SU-DHL-6 (cell line): Measurements from ENCODE around the gene ELAVL1.

Source experiments
- EZH2phosphoT487 ChIP-seq: fragments of 200-600 bp; sonication (generic), shearing (Covaris generic); conservative IDR thresholded peaks from 2 replicates; pipeline ENCODE4 v1.6.1; 2018; ENCODE audit warnings: mild to moderate bottlenecking, antibody characterized with exemption, low read length, moderate library complexity, mixed read lengths
- TF ChIP-seq, protein P1 (sequence below): fragments of 200-600 bp; sonication (generic); IDR thresholded peaks from one replicate; pipeline ENCODE4 v1.5.1; 2017; ENCODE audit warnings: antibody characterized with exemption, mild to moderate bottlenecking, low read length, moderate library complexity; ENCODE audit not compliant: insufficient read depth, poor library complexity, severe bottlenecking

DNA sequence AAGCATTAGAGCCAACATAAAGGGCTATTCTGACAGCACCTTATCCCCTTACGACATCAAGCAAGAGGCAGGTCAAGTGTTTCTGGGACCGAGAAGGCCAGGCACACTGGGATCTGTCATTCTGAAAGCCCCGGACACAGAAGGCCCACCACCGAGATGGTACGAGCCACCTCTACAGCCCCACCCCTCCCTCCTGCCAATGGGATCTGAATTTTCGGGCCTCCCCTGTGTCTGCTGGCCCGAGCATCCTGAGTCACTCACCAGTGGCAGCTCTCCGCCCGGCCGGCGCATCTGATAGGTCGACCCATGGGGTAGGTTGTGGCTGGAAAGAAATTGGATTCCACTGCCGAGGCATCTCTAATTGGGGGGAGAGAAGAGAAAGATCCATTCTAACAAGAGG lies 64.6 kb downstream of the ELAVL1 start:
- TF ChIP-seq, protein P1, sequence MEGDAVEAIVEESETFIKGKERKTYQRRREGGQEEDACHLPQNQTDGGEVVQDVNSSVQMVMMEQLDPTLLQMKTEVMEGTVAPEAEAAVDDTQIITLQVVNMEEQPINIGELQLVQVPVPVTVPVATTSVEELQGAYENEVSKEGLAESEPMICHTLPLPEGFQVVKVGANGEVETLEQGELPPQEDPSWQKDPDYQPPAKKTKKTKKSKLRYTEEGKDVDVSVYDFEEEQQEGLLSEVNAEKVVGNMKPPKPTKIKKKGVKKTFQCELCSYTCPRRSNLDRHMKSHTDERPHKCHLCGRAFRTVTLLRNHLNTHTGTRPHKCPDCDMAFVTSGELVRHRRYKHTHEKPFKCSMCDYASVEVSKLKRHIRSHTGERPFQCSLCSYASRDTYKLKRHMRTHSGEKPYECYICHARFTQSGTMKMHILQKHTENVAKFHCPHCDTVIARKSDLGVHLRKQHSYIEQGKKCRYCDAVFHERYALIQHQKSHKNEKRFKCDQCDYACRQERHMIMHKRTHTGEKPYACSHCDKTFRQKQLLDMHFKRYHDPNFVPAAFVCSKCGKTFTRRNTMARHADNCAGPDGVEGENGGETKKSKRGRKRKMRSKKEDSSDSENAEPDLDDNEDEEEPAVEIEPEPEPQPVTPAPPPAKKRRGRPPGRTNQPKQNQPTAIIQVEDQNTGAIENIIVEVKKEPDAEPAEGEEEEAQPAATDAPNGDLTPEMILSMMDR, result no peak
- TF ChIP-seq EZH2phosphoT487, result no peak
